Activated T-helper 1 cell treated with anti-CD3 and anti-CD28 coated beads, Interleukin-2, amount 50 U/mL, for 16 hours (primary cell): ENCODE measurements around the gene MAP3K12.
A peak's percentile ranks its signal among the peaks of the same experiment; 100 is the strongest.

Source experiments
- DNase-seq, 2 donors: peaks; one replicate each; pipeline ENCODE4 v3.0.0-alpha.2; 2020; ENCODE audit warnings: low read depth in 1 of 2, low spot score in 1 of 2

Gene MAP3K12

DNA sequence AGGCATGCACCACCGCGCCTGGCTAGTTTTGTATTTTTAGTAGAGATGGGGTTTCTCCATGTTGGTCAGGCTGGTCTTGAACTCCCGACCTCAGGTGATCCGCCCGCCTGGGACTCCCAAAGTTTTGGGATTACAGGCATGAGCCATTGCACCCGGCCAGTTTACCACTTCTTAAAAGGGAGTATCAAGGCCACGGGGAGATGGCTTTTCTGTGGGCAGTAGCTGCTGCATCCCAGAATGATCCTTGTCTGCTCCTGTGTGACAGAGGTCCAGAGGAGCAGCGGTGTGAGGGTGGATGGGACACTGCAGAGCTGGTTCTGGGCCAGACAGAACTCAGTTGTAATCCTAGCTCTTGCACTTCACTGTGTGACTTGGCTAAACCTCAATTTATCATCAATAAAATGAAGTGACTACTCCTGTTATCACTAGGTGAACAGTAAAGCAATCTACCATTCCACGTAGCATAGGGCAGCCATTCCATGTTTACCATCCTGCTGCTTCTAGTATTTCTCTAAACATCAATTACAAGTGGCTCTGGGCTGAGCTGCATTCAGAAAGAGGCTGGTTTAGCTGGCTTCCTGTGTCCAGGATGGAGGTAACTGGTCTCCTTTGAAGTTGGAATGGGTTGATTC, 11.0 kb upstream of the MAP3K12 start:
- no peak for DNase-seq

DNA sequence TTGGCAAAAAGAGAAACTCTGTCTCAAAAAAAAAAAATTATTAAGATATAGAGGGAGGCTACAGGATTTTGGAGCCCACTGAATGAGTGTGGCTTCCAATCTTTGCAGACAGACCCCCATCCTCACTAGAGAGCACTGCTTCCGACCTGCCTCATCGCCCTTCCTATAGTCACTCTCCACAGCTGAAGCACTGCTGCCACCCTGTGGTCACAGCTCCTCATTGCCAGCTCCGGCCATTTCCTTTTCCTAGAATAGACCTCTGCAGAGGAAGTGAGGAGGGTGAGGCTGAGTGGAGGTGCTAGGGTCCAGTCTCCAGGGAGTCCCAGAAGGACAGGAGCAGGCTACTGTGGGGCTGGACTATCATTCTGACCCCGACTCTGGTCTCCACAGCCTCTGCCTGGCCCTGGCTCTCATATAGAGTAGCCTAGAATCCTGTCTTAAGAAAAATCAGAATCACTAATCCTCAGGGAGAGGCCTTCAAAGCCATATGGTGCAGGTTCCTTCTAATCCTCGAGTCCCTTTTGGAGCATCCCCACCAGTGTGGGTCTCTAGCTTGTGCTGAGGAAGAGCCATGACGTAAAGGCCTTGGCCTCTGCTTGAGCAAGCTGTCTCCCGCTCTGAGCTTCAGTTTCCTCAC, 9.4 kb upstream of the MAP3K12 start:
- DNase-seq: peak; percentile 65 to 67

DNA sequence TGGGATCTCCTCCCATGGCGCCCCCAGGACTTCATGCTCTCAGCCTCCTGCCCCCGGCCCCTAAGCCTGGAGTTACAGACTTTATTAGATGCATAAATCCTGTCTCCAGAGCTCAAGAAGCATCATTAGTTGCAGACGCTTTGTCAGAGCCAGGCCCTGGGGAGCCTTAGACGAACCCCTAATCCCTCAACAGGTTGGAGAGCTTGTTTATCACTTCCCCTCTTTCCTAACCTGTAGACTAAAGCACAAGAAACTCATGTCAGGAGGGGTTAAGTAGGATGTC, 8.3 kb upstream of the MAP3K12 start:
- no peak for DNase-seq

DNA sequence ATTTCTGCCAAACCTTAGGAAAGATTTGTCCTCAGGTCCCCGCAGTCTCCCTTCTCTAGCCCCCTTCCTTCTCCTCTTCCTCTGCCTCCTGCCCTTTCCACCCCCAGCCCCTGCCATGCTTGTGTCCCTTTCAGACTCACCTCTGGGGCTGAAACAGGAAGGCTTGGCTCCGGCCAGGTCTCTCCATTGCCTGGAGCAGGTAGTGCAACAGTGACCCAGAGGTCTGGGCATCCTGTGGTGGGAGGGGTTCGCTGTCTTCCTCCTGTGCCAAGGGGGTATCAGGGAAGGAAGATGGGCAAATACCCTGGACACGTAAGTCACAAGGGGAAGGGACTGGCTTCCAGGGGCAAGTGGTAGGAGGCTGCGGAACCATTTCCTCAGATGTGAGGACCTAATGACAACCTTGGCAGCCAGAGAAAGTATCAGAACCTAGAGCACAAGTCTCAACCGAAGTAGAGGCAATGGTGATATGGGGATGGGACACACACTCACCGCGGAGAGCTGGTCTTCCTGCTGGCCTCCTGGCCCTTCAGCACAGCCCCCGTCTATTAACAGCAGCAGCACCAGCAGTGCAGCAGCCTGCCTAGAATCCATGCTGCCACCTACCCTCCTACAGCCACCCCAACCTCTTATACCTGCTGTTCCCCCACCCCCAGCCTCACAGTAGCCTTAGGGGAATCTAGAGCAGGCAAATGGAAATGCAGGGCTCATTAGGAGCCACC, 7.8 kb upstream of the MAP3K12 start, which contains the start of gene NPFF:
TSS of gene NPFF (minus strand) at position 604 of the 722 bp plus-strand sequence. CDS start at position 594, 10 bp downstream.
- no peak for DNase-seq

DNA sequence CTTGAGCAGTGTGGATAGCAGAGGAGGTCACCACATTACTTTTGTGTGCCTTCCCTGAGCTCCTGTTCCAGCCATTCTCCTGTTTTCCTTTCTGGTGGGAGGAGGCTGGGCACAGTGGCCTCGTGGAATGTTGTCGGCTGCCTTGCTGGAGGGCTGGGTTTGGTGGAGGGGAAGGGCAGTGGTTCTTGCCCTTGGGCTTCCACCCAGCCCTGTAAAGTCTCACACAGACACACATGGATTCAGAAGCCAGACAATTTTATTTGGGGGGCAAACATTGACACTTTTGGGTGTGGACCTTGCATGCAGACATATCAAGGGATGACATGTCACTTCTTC, 7.2 kb upstream of the MAP3K12 start:
- DNase-seq: no peak

DNA sequence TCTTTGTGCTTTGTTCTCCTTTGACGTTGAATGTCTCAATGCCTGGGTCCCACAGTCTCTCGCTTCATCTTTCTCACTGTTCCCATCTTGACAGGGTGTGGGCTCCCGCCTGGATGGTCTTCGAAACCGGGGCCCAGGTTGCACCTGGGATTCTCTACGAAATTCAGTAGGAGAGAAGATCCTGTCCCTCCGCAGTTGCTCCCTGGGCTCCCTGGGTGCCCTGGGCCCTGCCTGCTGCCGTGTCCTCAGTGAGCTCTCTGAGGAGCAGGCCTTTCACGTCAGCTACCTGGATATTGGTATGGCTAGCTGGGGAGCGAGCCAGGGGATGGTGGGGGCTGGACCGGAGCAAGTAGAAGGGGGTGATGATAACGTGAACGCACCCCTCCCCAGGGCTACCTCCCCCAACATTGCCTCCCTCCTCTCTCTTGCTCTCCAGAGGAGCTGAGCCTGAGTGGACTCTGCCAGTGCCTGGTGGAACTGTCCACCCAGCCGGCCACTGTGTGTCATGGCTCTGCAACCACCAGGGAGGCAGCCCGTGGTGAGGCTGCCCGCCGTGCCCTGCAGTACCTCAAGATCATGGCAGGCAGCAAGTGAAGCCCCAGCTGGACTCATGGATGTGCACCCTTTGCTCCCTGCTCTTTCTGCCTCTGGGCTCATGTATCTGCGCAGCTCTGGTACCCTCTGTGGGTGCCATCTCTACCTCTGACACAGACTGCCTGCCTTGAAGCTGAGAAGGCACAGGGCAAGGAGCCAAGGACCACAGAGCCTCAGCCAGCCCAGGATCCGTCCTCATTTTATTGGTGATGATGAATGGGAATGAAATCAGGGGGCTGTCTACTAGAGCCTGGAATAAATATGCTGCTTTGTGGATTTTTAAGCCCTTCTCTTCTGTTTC, 6.5 kb upstream of the MAP3K12 start:
- no peak for DNase-seq

DNA sequence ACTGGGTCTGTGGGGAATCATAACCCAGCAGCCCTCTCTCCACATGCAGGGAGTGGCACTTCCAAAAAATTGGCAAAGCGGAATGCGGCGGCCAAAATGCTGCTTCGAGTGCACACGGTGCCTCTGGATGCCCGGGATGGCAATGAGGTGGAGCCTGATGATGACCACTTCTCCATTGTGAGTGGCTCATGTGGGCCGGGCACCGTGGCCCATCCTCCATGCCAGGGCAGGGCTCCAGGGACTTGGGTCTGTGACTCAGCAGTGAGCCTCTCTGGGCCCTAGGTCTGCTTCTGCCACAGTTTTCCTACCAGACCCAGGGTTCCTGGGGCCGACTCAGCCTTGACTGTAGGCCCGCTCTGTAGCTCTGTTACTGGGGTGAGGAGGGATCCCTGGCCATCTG, 5.8 kb upstream of the MAP3K12 start:
- DNase-seq: no peak

DNA sequence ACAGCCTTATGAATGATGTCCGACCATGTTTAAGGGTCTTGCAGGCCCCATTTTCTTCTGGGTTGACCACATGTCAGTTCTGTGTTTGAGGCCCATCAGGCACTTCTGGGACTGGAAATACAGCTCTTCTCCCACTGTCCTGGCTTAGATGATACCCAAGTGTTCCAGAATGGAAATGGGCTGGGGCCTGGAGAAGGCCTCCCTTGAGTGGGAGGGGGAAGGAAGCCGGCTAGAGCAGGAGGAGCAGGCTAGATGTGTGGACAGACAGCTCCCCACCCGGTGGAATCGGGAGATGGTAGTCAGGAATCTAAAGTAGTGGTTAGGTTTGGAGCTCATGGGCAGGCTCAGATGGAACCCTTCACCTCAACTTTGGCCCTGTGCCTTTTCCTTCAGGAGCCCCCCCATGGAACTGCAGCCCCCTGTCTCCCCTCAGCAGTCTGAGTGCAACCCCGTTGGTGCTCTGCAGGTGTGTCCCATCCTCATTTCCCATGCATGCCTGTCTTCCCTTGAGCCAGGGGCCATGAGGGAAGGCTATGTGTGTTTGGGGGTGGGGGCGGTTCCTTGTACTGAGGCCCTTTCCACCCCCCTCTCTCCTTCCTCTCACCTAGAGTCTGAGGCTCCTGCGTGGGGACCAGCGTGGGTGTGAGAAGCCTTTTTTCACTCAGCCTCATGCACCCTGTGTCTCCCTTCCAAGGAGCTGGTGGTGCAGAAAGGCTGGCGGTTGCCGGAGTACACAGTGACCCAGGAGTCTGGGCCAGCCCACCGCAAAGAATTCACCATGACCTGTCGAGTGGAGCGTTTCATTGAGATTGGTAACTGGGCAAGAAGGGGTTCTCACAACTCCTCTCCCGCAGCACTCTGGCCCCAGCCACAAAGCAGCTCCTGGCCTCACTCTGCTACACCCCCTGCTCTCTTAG, 5.0 kb upstream of the MAP3K12 start:
- no peak for DNase-seq

DNA sequence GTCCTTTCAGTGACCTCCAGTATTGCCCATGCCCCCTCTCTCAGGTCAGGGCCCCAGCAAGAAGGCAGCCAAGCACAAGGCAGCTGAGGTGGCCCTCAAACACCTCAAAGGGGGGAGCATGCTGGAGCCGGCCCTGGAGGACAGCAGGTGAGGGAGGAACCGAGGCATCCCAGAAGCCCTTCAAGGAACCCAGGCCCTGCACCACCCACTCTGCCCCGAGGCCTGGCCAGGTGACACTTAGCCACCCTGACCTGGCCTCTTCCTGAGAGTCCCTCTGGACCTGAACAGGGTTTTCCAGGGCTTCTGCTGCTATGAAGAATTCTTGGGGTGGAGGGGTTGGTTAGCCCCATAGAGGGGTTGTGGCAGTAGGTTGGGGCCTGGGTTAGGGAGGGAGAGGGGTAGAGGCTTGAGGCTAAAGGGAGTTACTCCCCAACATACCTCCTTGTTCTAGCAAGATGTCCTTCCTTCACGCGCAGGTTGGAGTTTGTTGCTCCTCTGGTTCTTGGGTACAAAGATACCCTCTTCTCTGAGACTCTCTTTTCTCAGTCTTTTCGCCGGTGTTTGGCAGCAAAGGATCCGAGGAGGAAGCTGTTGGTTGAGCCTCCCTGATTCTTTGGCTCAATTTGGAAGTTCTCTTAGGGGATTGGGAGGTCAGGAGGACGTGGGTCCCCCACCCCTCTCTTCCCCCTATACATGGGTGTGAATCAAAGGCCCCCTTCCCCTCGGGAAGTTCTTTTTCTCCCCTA, 3.9 kb upstream of the MAP3K12 start:
- no peak for DNase-seq

DNA sequence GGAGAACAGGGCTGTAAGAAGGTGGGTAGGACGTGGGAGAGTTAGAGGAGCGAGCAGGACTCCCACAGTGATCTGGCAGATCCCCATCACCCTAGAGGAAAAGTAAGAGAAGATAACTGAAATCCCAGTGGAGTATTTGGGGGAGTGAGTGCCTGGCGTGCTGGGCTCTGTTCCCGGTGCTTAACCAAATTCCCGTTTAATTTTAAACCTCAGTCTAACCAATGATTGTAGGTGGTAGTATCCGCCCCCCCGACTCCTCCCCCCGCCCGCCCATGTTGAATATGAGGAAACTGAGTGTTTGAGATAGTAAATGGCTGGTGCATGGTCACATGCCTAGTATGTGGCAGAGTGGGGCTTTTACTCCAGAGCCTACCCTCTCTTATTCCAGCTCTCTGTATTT, 3.1 kb upstream of the MAP3K12 start:
- DNase-seq: no peak

DNA sequence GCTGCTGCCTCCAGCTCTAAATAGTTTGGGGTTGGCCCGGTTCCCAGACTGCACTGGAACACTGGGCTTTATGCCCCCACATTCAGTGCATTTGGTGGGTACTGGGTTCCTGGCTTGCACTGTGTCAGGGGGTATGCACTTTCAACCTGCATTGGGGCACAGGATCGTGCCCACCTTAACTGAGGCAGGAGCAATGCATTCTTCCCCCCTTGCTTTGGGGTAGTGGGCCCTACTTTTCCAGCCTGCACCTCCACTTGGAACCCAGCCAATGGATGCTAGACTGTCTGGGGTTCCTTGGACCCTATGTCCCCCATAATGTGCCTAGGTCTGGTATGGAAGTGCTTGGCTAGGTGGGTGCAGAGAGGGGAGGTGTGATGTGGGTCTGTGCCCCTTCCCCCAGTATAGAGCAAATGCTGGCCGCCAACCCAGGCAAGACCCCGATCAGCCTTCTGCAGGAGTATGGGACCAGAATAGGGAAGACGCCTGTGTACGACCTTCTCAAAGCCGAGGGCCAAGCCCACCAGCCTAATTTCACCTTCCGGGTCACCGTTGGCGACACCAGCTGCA, 2.4 kb upstream of the MAP3K12 start:
- no peak for DNase-seq

DNA sequence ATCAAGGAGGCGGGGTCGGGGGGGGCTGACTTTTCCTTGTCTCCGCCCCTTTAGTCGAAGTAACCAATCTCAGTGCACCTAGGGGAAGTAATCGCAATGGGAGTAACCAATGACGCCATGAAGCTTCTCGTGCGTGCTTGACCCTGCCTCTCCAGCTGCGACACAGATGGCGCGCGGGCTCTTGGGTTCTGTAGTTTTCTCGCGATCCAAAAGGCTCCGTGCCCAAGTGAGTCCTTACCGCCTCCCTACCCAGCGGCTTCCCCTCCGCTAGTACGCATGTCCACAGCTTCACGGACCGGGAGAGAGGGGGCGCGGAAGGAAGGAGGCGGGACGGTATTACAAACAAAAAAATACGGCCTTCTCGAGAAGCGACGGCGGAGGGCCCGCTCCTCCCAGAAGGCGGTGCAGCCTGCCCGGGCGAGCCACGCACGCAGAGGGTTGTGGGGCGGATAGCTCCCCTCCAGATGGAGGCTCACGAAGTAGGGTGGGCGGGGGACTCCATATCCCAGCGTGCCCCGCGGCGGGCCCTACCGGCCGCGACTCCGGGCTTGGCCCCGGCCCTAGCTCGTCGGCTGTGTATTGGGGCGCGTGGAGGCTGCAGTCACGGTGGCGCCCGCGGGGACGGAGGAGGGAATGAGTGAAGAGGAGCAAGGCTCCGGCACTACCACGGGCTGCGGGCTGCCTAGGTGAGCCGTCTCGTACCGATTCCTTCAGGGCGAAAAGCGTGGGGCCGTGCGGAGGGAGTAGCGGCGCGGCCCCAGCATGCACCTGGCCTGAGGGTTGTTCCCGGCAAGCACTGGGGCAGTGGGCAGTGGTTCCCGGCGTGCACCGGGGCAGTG, 1.7 kb upstream of the MAP3K12 start, which contains the start of gene TARBP2:
TSS of gene TARBP2 (plus strand) at position 508 of the 839 bp plus-strand sequence. CDS start at position 634, 126 bp downstream.
- peak; percentile 87 to 96 for DNase-seq

DNA sequence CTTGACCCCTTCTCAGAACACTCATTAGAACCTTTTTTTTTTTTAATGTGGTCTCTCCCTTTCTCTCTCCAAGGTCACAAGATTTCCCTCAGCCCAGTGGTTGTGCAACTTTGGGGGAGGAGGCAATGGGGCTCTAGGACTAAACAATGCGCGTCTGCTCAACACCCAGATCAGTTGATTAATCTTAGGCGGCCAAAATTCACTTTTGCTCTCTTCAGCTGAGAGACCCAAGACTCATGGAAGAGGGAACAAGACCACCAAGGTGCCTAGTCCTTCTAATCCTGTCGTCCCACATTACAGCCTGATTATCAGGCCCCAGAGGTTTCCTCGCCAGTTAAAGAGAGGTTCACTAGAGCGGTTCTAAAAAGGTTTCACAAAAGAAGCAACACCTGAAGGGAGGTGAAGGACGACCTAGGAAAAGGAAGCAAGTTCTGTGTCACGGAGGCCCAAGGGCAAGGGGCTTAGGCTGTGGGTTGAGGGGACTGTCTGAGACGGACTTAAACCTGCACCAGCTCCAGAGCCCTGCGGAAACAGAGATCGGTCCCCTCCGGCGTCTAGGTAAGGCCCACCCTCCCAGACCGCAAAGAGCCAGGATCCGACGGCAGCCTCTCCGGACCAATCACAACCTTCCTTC, 1.0 kb upstream of the MAP3K12 start:
- no peak for DNase-seq

DNA sequence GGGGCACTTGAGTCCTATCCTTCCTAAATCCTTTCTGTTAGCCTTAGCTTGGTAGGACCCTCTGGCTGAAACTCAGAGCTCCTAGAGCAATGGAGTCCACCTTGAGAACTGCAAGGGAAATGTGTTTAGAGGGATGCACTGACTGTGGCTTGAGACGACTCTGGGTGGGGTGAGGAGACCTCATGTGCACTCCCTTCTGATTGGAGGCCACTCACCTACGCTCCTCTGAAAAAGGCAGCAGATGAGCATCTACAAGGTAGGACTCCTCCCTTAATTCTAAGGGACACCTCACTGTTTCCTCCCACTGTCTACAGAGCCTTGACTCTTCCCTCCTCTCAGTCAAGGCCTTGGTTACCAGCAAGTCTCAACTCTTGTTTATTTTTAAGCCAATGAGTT, 1.0 kb downstream of the MAP3K12 start:
- DNase-seq: no peak

DNA sequence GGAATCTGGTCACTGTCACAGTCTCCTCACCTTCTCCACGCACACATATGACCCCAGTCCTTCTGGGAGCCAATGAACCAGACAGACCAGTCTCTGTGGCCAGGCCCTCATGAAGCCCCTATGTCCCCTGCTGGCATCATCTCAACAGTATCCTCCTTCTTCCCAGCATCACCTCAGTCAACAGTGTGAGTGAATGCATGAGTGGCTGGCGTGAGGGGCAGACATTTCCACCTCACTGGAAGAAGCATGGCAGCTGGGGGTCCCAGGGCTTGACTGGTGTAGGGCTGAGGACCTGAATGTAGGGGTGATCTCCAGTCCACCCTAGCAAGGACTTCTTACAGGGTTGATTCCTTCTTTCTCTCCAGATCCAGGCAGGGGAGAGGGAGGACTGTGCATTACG, 1.8 kb downstream of the MAP3K12 start:
- no peak for DNase-seq

DNA sequence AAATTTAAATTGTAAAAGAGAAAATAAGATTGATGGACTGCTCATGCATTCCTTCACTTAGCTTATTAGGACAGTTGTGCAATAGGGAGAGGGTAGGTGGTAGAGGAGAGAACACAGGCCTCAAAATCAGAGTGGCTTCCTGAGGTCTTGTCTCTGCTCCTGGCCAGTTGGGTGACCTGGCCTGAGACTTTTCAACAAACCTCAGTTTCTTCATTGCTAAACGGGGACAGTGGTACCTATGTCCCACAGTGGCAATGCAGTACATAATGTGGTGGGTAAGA, 2.6 kb downstream of the MAP3K12 start:
- DNase-seq: no peak

DNA sequence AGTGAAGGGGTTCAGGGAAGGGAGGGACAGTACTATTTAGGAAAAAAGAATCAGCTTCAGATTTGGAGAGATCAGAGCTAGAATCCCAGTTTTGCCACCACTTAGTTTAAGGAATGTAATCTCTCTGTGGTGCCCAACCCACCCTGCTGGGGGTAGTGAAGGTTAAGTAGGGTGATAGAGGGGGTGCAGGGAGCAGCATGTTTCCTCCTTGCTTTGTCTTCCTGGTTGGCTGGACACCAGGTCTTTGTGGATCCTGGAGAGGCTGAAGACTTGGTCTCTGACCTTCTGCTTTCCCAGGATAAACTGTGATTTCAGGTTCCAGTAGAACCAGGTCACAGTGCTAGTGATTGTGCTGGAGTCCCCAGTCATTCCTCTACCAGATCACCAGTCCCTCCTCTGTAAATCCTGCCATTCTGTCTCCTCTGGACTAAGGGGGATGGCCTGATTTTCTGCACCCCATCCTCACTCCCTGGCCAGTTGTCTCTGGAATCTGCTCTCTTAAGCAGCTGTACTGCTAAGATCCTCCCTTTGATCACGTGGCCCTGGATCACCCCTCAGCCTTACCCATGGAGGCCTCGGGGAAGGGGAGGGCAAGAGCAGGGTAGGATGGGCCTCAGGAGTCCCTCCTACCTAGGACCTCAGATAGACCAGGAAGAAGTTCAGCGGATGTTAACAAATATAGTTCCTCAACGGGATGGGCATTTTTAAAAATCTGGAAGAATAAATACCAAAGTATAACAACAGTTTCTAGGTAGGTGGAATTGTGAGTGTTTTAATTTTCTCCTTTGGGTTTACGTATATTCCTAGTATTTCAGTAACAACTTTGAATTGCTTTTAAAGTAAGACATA, 3.1 kb downstream of the MAP3K12 start:
- no peak for DNase-seq
